Hepatocyte (in vitro differentiated cells): ENCODE results near the gene KCNQ1. TPM values are rescaled to one million over a fixed set of nuclear protein-coding genes. Genes with fewer than 3 reads are reported as not detected.

Experiments
- DNase-seq: peaks from one replicate; pipeline ENCODE4 v3.0.0-alpha.2; 2016; ENCODE audit warnings: low spot score
- H2AFZ ChIP-seq: fragments of 200-600 bp; sonication (generic); 2 replicates; pipeline ENCODE4 v1.6.0; 2016; ENCODE audit warnings: antibody characterized with exemption, mild to moderate bottlenecking
- H3K27ac ChIP-seq: fragments of 200-600 bp; sonication (generic); 2 replicates; pipeline ENCODE4 v1.5.1; 2016; ENCODE audit warnings: mild to moderate bottlenecking
- H3K27me3 ChIP-seq: fragments of 200-600 bp; sonication (generic); 2 replicates; pipeline ENCODE4 v1.6.1; 2016
- H3K36me3 ChIP-seq: fragments of 200-600 bp; sonication (generic); replicated peaks from 2 replicates; pipeline ENCODE4 v1.5.1; 2016; ENCODE audit warnings: low read depth; ENCODE audit not compliant: insufficient read depth
- H3K4me1 ChIP-seq: fragments of 200-600 bp; sonication (generic); 2 replicates; pipeline ENCODE4 v1.5.1; 2016; ENCODE audit warnings: mild to moderate bottlenecking, moderate library complexity; ENCODE audit not compliant: insufficient read depth
- H3K4me2 ChIP-seq: fragments of 200-600 bp; sonication (generic); 2 replicates; pipeline ENCODE4 v1.6.0; 2016
- H3K4me3 ChIP-seq: fragments of 200-600 bp; sonication (generic); 2 replicates; pipeline ENCODE4 v1.5.1; 2016; ENCODE audit warnings: mild to moderate bottlenecking
- H3K79me2 ChIP-seq: fragments of 200-600 bp; sonication (generic); 2 replicates; pipeline ENCODE4 v1.6.0; 2017; ENCODE audit warnings: mild to moderate bottlenecking
- H3K9me2 ChIP-seq: fragments of 200-600 bp; sonication (generic); replicated peaks from 2 replicates; pipeline ENCODE4 v1.6.0; 2017; ENCODE audit warnings: mild to moderate bottlenecking; ENCODE audit not compliant: insufficient read depth
- H3K9me3 ChIP-seq: fragments of 200-600 bp; sonication (generic); 2 replicates; pipeline ENCODE4 v1.5.1; 2016; ENCODE audit warnings: low read depth, mild to moderate bottlenecking
- H4K20me1 ChIP-seq: fragments of 200-600 bp; sonication (generic); 2 replicates; pipeline ENCODE4 v1.6.0; 2016; ENCODE audit warnings: mild to moderate bottlenecking; ENCODE audit not compliant: insufficient read depth, poor library complexity, severe bottlenecking
- EZH2 ChIP-seq: fragments of 200-600 bp; sonication (generic); IDR thresholded peaks from 2 replicates; pipeline ENCODE4 v1.6.1; 2016; ENCODE audit warnings: antibody characterized with exemption, mild to moderate bottlenecking, borderline replicate concordance
- EZH2phosphoT487 ChIP-seq: fragments of 200-600 bp; sonication (generic); IDR thresholded peaks from one replicate; pipeline ENCODE4 v1.6.1; 2018; ENCODE audit warnings: antibody characterized with exemption, mild to moderate bottlenecking, low read depth, moderate library complexity; ENCODE audit not compliant: unreplicated experiment, severe bottlenecking
- WGBS: methylation state at CpG from one replicate; pipeline ENCODE4 v1.1.6; 2016; ENCODE audit warnings: low lambda C conversion rate; ENCODE audit errors: missing lambda C conversion rate; 5-methylcytosine and 5-hydroxymethylcytosine counted together
- polyA plus RNA-seq: library from polyadenylated mRNA; unstranded; fragments of >200 nt; fragmentation: Nextera tagmentation; extraction: Ambion mirVana; gene quantifications from 2 replicates; pipeline ENCODE4 v1.2.1, GENCODE V29; 2016
- total RNA-seq: library from RNA; depleted of rRNA; stranded (reverse); fragments of >200 nt; gene quantifications from 2 replicates; pipeline ENCODE4 v1.2.3, GENCODE V29; 2014
- TF ChIP-seq, protein P1 (sequence below): fragments of 200-600 bp; sonication (generic); IDR thresholded peaks from 2 replicates; pipeline ENCODE4 v1.5.1; 2016; ENCODE audit warnings: antibody characterized with exemption, mild to moderate bottlenecking; ENCODE audit not compliant: poor library complexity

The KCNQ1 gene
- total and polyA plus RNA-seq, 2 experiments from 2014 or later = 1.8 to 6.4 TPM

- no peaks in the 10 kb centered on the region for H3K36me3 ChIP-seq
- TF ChIP-seq EZH2 (no peak), EZH2phosphoT487 (no peak)
- TF ChIP-seq, protein P1, sequence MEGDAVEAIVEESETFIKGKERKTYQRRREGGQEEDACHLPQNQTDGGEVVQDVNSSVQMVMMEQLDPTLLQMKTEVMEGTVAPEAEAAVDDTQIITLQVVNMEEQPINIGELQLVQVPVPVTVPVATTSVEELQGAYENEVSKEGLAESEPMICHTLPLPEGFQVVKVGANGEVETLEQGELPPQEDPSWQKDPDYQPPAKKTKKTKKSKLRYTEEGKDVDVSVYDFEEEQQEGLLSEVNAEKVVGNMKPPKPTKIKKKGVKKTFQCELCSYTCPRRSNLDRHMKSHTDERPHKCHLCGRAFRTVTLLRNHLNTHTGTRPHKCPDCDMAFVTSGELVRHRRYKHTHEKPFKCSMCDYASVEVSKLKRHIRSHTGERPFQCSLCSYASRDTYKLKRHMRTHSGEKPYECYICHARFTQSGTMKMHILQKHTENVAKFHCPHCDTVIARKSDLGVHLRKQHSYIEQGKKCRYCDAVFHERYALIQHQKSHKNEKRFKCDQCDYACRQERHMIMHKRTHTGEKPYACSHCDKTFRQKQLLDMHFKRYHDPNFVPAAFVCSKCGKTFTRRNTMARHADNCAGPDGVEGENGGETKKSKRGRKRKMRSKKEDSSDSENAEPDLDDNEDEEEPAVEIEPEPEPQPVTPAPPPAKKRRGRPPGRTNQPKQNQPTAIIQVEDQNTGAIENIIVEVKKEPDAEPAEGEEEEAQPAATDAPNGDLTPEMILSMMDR = no peak
- H3K4me3 ChIP-seq = no peak overlapping the region
- no peaks in the 10 kb centered on the region for H3K79me2 ChIP-seq
- no peaks in the 10 kb centered on the region for H3K27me3 ChIP-seq
- WGBS = 87% methylated on average over 18 of the region's 18 CpGs
- H3K9me3 ChIP-seq = no peaks in the 10 kb centered on the region
- H2AFZ ChIP-seq = no peak overlapping the region
- H3K4me1 ChIP-seq = no peaks in the 10 kb centered on the region
- H3K9me2 ChIP-seq = no peaks in the 10 kb centered on the region
- no peak for DNase-seq
- H3K27ac ChIP-seq = no peak overlapping the region
- H4K20me1 ChIP-seq = no peaks in the 10 kb centered on the region
- no peak overlapping the region for H3K4me2 ChIP-seq
These were observed 79.1 kb downstream of the KCNQ1 start for GRCh38 chr11:2523821-2524391.

DNA sequence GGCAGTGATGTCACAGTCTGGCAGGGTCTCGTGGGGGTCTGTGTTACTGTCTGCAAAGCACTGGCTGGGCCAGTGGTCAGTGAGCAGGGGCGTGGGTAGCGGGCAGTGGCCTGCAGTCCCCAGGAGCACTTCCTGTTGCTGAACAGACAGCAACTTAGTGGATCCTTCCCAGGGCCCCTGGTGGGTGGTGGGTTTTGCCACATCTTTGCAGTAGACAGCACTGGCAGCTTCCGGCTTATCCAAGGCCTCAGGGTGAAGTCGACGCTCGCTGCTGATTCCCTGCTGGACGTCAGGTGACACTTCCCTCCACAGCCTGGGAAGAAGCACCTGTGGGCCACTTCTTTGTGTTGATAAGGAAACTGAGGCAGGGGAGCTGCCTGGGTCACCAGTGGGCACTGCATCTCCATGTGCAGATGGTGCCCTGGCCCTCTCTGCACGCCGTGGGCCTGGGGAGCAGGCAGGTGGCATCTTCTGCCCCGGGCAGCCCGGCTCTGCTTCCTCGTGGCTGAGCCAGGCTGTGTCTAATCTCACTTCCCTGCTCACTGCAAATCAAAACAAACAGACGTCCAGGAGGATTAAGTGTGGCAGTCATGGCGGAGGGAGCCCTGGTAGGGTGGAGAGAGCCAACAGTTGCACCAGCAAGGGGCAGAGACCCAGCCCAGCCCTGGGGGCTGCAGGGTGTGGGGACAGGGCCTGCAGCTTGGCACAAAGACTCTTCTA, 79.8 kb downstream of the KCNQ1 start:
- H3K27me3 ChIP-seq = no peaks in the 10 kb centered on the region
- no peaks in the 10 kb centered on the region for H3K36me3 ChIP-seq
- 68% methylated on average over 15 of the region's 15 CpGs for WGBS
- H3K4me2 ChIP-seq = no peak overlapping the region
- no peaks in the 10 kb centered on the region for H3K9me3 ChIP-seq
- no peaks in the 10 kb centered on the region for H3K4me1 ChIP-seq
- no peaks in the 10 kb centered on the region for H3K9me2 ChIP-seq
- no peak overlapping the region for H2AFZ ChIP-seq
- no peak overlapping the region for H3K4me3 ChIP-seq
- no peaks in the 10 kb centered on the region for H3K79me2 ChIP-seq
- DNase-seq = no peak
- H4K20me1 ChIP-seq = no peaks in the 10 kb centered on the region
- no peak overlapping the region for H3K27ac ChIP-seq
- TF ChIP-seq EZH2 (no peak), EZH2phosphoT487 (no peak)
- TF ChIP-seq, protein P1 = no peak

- no peaks in the 10 kb centered on the region for H3K9me3 ChIP-seq
- DNase-seq = no peak
- H3K4me3 ChIP-seq = no peak overlapping the region
- H3K27me3 ChIP-seq = no peaks in the 10 kb centered on the region
- H4K20me1 ChIP-seq = no peaks in the 10 kb centered on the region
- no peaks in the 10 kb centered on the region for H3K9me2 ChIP-seq
- no peak overlapping the region for H3K4me2 ChIP-seq
- no peak for TF ChIP-seq EZH2
- no peak for TF ChIP-seq EZH2phosphoT487
- TF ChIP-seq, protein P1 = no peak
- H3K4me1 ChIP-seq = no peaks in the 10 kb centered on the region
- no peak overlapping the region for H2AFZ ChIP-seq
- no peaks in the 10 kb centered on the region for H3K79me2 ChIP-seq
- H3K27ac ChIP-seq = no peak overlapping the region
- no peaks in the 10 kb centered on the region for H3K36me3 ChIP-seq
- WGBS = 80% methylated on average over 17 of the region's 17 CpGs
These were observed 80.5 kb downstream of the KCNQ1 start for GRCh38 chr11:2525166-2525861.
